Kidney (tissue), 14 donors: Measurements from ENCODE around the gene ZNF324. TPM values are rescaled to one million over a fixed set of nuclear protein-coding genes. Genes with fewer than 3 reads are reported as not detected.
A peak's percentile ranks its signal among the peaks of the same experiment; 100 is the strongest.

Experiments
- DNase-seq, 5 donors: peaks; one replicate each; pipeline ENCODE4 v3.0.0-alpha.2; 2013 to 2020
- FAIRE-seq: peaks from 2 replicates; lab custom pipeline; 2012; peaks lifted over from hg19 to GRCh38; lab: Jason Lieb, UNC
- H3K27ac ChIP-seq, 2 donors: one replicate each; pipeline ENCODE4 v1.7.0; 2013; ENCODE audit warnings: low read depth in 2 of 2, low read length in 2 of 2, inconsistent platforms in 1 of 2
- H3K27me3 ChIP-seq: one replicate; pipeline ENCODE4 v1.7.1; 2013; ENCODE audit warnings: low read length, inconsistent platforms; ENCODE audit not compliant: control insufficient read depth, insufficient read depth
- H3K36me3 ChIP-seq, 3 donors: one replicate each; pipeline versions ENCODE4 v1.7.0 to v1.7.1; 2013; ENCODE audit warnings: low read length in 3 of 3, control low read depth in 1 of 3, inconsistent platforms in 1 of 3; ENCODE audit not compliant: insufficient read depth in 3 of 3, control insufficient read depth in 2 of 3
- H3K4me1 ChIP-seq, 3 donors: one replicate each; pipeline versions ENCODE4 v1.7.0 to v1.7.1; 2013; ENCODE audit warnings: low read length in 3 of 3, inconsistent platforms in 1 of 3, low read depth in 1 of 3; ENCODE audit not compliant: control insufficient read depth in 2 of 3, insufficient read depth in 2 of 3
- H3K4me3 ChIP-seq, 3 donors: one replicate each; pipeline versions ENCODE4 v1.7.0 to v1.8.1; 2013; ENCODE audit warnings: low read length in 3 of 3, control low read depth in 1 of 3, inconsistent platforms in 1 of 3
- H3K9ac ChIP-seq, 3 donors: one replicate each; pipeline versions ENCODE4 v1.7.0 to v1.7.1; 2013; ENCODE audit warnings: low read length in 3 of 3, control low read depth in 1 of 3, inconsistent platforms in 1 of 3
- H3K9me3 ChIP-seq, 3 donors: one replicate each; pipeline versions ENCODE4 v1.7.0 to v1.7.1; 2013; ENCODE audit warnings: low read length in 3 of 3, control low read depth in 1 of 3, inconsistent platforms in 1 of 3; ENCODE audit not compliant: control insufficient read depth in 2 of 3, insufficient read depth in 1 of 3
- intact Hi-C: fragments of 100-400 bp; cut with DNase I; formaldehyde crosslinking; loops from one replicate; pipeline ENCODE4 v1.11.1; 2022
- polyA plus RNA-seq: library from polyadenylated mRNA; stranded (reverse); fragments of 350-450 nt; fragmentation: Illumina TruSeq; extraction: RNeasy Lipid Tissue Mini Kit (QIAGEN cat#74804); gene quantifications from one replicate; pipeline ENCODE4 v1.2.3, GENCODE V29; 2014; ENCODE audit warnings: low read depth, low replicate concordance; ENCODE audit not compliant: insufficient read depth
- total RNA-seq: library from RNA; stranded (reverse); fragmentation: NEBNext Ultra II Directional; extraction: Animal tissue kit (Norgen Biotek cat#: 25700); gene quantifications from one replicate; pipeline ENCODE4 v1.2.1, GENCODE V29; 2021
- TF ChIP-seq, protein P1 (sequence below): IDR thresholded peaks from 3 replicates; pipeline ENCODE4 v1.5.1; 2012; ENCODE audit warnings: mild to moderate bottlenecking, moderate library complexity, borderline replicate concordance; ENCODE audit not compliant: insufficient read depth; ENCODE audit errors: extremely low read depth
- donor health status: control.
- donor health status: control.
- donor health status: control.
- donor health status: control.
- donor health status: control.
- donor health status: DM: yes; HTN: yes; CAD: no.
- donor health status: Normal renal cell carcinoma (clear cell type).

The ZNF324 gene
- total and polyA plus RNA-seq, 2 donors from 2014 or later: 3.9 to 13.0 TPM

DNA sequence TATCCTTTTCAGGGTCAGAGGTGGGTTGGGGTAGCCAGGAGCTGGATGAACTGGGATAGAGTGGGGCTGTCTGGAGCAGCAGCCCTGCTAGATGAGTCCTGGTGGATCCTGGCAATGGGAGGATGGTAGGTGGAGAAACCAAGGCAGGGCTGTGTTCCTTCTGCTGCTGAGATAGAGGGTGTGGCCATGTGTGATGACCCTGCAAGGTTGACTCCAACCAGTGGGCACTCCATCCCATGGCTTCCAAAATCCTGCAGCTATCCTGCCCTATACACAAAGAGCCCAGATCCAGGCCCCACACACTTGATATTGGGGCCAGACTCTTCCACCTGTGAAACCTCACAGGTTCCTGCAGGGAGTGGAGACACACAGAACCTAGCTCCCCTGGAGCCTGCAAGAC is 6.9 kb downstream of the ZNF324 start:
- Histone ChIP-seq H3K27ac (no peak overlapping the region), H3K27me3 (no peaks in the 10 kb centered on the region), H3K4me1 (peaks cover 0 to 12% (median 11%) of the 10 kb centered on the region in 3 donors), H3K9me3 (no peaks in the 10 kb centered on the region), H3K36me3 (peaks cover 0 to 11% (median 5%) of the 10 kb centered on the region in 3 donors), H3K9ac (no peak overlapping the region), H3K4me3 (no peak overlapping the region)
- TF ChIP-seq, protein P1, sequence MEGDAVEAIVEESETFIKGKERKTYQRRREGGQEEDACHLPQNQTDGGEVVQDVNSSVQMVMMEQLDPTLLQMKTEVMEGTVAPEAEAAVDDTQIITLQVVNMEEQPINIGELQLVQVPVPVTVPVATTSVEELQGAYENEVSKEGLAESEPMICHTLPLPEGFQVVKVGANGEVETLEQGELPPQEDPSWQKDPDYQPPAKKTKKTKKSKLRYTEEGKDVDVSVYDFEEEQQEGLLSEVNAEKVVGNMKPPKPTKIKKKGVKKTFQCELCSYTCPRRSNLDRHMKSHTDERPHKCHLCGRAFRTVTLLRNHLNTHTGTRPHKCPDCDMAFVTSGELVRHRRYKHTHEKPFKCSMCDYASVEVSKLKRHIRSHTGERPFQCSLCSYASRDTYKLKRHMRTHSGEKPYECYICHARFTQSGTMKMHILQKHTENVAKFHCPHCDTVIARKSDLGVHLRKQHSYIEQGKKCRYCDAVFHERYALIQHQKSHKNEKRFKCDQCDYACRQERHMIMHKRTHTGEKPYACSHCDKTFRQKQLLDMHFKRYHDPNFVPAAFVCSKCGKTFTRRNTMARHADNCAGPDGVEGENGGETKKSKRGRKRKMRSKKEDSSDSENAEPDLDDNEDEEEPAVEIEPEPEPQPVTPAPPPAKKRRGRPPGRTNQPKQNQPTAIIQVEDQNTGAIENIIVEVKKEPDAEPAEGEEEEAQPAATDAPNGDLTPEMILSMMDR: no peak
- intact Hi-C loops: no loop called here
- DNase-seq: no peak
- FAIRE-seq: no peak

DNA sequence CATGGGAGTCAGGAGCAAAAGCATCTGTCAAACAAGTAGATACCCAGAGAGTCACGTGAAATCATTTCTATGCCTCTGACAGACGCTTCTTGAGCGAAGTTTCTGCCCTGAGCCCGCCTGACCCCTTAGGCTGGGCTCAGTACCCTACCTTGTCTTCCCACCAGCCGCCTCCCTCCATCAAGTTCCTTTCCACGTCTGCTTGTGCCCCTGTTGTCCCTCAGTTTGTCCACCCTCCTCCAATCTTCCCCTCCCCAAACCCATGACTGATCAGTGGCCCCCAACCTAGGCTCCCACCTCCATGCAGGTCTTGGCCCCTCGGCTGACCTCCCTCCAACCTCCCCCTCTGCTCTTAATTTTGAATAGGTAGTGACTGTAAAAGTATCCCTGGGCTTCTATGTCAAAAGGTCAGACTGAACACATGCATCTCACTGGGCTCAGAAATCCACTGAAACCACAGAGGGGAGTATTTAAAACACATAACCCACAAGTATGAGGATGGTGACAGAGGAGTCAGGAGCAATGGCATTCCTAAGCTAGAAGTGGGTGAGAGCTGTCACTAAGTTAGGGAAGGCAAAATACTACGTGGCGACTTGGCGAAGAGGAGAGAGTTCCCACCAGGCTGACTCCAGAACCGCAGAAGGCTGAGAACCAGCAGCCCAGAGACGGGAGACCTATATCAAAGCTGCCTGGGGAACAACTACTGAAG is 7.6 kb downstream of the ZNF324 start:
- H3K27ac ChIP-seq: no peak overlapping the region
- H3K9ac ChIP-seq: peak overlapping the region in 1 of 3 donors; percentile 77
- intact Hi-C loops: no loop called here
- H3K4me1 ChIP-seq: peaks cover 0 to 12% (median 11%) of the 10 kb centered on the region in 3 donors
- no peak for FAIRE-seq
- DNase-seq: no peak
- no peaks in the 10 kb centered on the region for H3K27me3 ChIP-seq
- TF ChIP-seq, protein P1: no peak
- H3K4me3 ChIP-seq: peak overlapping the region in 1 of 3 donors; percentile 89
- peaks cover 0 to 8% (median 5%) of the 10 kb centered on the region in 3 donors for H3K36me3 ChIP-seq
- H3K9me3 ChIP-seq: no peaks in the 10 kb centered on the region

DNA sequence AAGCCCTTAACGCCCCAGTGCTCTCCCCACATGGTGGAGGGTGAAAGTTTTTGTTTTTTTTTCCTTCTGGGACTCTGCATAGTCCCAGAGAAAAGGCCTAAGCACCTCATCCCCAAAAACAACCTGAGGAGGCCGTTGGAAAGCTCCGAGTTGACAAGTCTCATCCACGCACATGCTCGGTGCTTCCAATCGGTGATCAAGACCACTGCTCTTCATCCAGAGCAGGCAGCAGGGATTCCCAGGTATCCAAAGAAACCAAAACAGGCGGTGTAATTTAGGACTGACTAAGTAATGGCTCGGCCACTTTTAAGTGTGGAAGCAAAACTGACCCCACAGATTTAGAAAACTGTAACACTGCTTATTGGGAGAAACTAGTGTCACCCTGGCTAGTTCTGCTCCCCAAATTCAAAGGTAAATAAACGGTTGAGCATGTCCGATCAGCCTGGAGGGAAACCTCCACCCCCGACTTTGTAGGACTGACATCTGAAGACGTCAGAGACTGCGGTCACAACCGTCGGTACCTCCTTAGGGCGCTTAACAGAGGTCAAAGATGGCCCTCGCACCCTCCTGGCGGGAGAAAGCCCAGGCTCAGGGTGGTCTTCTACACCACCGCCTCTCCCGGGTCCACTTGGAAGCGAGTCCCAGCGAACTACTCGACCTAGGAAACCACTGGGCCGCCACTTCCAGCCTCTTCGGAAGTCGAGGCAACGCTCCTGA is 8.3 kb downstream of the ZNF324 start:
- intact Hi-C loops: no loop called here
- Histone ChIP-seq H3K4me3 (peak overlapping the region; percentile 76 to 89 (median 85)), H3K9me3 (no peaks in the 10 kb centered on the region), H3K4me1 (peaks cover 0 to 12% (median 11%) of the 10 kb centered on the region in 3 donors), H3K9ac (peak overlapping the region in 2 of 3 donors; percentile 18 to 77), H3K36me3 (peaks cover 0 to 5% (median 3%) of the 10 kb centered on the region in 3 donors), H3K27me3 (no peaks in the 10 kb centered on the region), H3K27ac (peak overlapping the region; percentile 79 to 94)
- FAIRE-seq (no peak), DNase-seq (no peak)
- TF ChIP-seq, protein P1: no peak
